GM21447 (cell line): ENCODE data around the gene RNF2.

Source experiments
- ATAC-seq: cut with Tn5 transposase; IDR thresholded peaks from one replicate; pipeline ENCODE4 v1.9.1; 2021; ENCODE audit not compliant: unreplicated experiment

The RNF2 gene

GRCh38 chr1:185091480-185091879, 46.1 kb downstream of the RNF2 start:
- no peak for ATAC-seq

- ATAC-seq: no peak
Measured at GRCh38 chr1:185094761-185095160, 49.4 kb downstream of the RNF2 start.

- no peak for ATAC-seq
Measured at GRCh38 chr1:185096531-185096930, 51.2 kb downstream of the RNF2 start.

- no peak for ATAC-seq
Measured at GRCh38 chr1:185104083-185104482, 58.7 kb downstream of the RNF2 start.

GRCh38 chr1:185105121-185105520, 59.8 kb downstream of the RNF2 start:
- ATAC-seq: no peak

GRCh38 chr1:185108321-185108720, 63.0 kb downstream of the RNF2 start:
- no peak for ATAC-seq

- no peak for ATAC-seq
Measured at GRCh38 chr1:185110145-185110544, 64.8 kb downstream of the RNF2 start.

GRCh38 chr1:185111873-185112272, 66.5 kb downstream of the RNF2 start:
- no peak for ATAC-seq

- ATAC-seq: no peak
Measured at GRCh38 chr1:185112356-185112755, 67.0 kb downstream of the RNF2 start.

GRCh38 chr1:185129708-185130107, 84.3 kb downstream of the RNF2 start:
- no peak for ATAC-seq

GRCh38 chr1:185132534-185132933, 87.2 kb downstream of the RNF2 start:
- ATAC-seq: no peak

GRCh38 chr1:185137896-185138545, 92.7 kb downstream of the RNF2 start:
- ATAC-seq: no peak

GRCh38 chr1:185139246-185139645, 93.9 kb downstream of the RNF2 start:
- ATAC-seq: no peak

- no peak for ATAC-seq
Measured at GRCh38 chr1:185144233-185144632, 98.9 kb downstream of the RNF2 start.

GRCh38 chr1:185151215-185151614, 105.9 kb downstream of the RNF2 start:
- ATAC-seq: no peak
